ENCODE results near the gene TPT1. TPM values are rescaled to one million over a fixed set of nuclear protein-coding genes. Genes with fewer than 3 reads are reported as not detected.
A peak's percentile ranks its signal among the peaks of the same experiment; 100 is the strongest.

TPT1 gene
- total RNA-seq, 1 experiment from 2014 or later = 2,237 TPM

GRCh38 chr13:45331692-45332035 is 9.3 kb downstream of the TPT1 start:
- POLR2A ChIA-PET (ENCODE audit: unreplicated experiment) = interaction anchor here (0.5 to 1.5 kb wide), 3 partner anchors 8 to 1128 kb away, joined by 23 to 49 read pairs (median 28); partner anchors contain the start of gene TPT1
- no TSS peak for BruUV-seq (replicated peaks)
- no peaks in the 10 kb centered on the region for H3K9me2 ChIP-seq (ENCODE audit: insufficient read depth)
- H3K27me3 ChIP-seq (ENCODE audit: insufficient read depth, low read depth) = no peaks in the 10 kb centered on the region
- CTCF ChIA-PET = no interaction called here
- H3K4me1 ChIP-seq (replicated peaks; ENCODE audit: insufficient read depth) = peaks cover 83% of the 10 kb centered on the region
- peak overlapping the region; percentile 66 for H3K27ac ChIP-seq
- peaks cover 13% of the 10 kb centered on the region for H3K79me2 ChIP-seq (ENCODE audit: low read depth)
- no peak overlapping the region for H2AFZ ChIP-seq
- H3F3A ChIP-seq (ENCODE audit: insufficient read depth, low read depth) = peaks cover 94% of the 10 kb centered on the region
- H3K4me2 ChIP-seq = no peak overlapping the region
- H3K4me3 ChIP-seq = no peak overlapping the region
- H3K9me3 ChIP-seq (ENCODE audit: insufficient read depth, low read depth) = no peaks in the 10 kb centered on the region
- peaks cover 19% of the 10 kb centered on the region for H3K36me3 ChIP-seq (ENCODE audit: low read depth)
- H4K20me1 ChIP-seq (ENCODE audit: insufficient read depth) = peaks cover 36% of the 10 kb centered on the region
- DNase-seq = no peak
- intact Hi-C loops (cut with micrococcal nuclease; ENCODE audit: unreplicated experiment) = loop anchor here (2.0 to 5.0 kb wide), 3 partner anchors 36 to 131 kb away; partner anchors contain the start of gene COG3
- TF ChIP-seq EZH2 (IDR thresholded peaks at IDR 0.05; ENCODE audit: low read depth) = no peak
- no peak for TF ChIP-seq CTCF (conservative IDR thresholded peaks at IDR 0.05)

DNA sequence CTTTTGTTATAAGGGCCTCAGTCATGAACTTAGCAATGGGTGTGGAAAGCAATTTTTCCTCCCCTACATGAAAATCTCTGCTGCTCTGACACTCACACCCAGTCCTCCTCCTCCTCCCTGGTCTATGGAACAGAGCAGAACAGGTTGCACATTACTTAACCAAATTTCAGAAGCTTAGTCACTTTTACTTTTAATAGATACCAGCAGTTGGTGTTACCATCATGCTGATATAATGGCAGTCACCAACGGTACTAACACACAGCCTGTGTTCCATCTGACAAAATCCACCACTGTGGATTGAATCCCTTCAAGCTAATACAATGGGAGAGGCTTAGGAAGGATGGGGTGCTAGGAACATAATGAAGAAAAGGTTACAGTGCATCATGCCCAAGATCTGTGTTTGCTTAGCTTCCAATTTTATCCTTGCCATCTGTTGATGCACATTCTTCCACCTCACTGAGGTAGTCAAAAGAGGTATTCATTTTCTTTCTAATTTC is 9.8 kb downstream of the TPT1 start:
- Histone ChIP-seq H3K27me3 (ENCODE audit: insufficient read depth, low read depth) (no peaks in the 10 kb centered on the region), H3K27ac (peak overlapping the region; percentile 66; the same call in 1 of the 2 replicates), H3K9me3 (ENCODE audit: insufficient read depth, low read depth) (no peaks in the 10 kb centered on the region), H2AFZ (no peak overlapping the region), H3K79me2 (ENCODE audit: low read depth) (peaks cover 9% of the 10 kb centered on the region), H4K20me1 (ENCODE audit: insufficient read depth) (peaks cover 31% of the 10 kb centered on the region), H3K4me1 (replicated peaks; ENCODE audit: insufficient read depth) (peaks cover 80% of the 10 kb centered on the region), H3K36me3 (ENCODE audit: low read depth) (peaks cover 14% of the 10 kb centered on the region), H3K9me2 (ENCODE audit: insufficient read depth) (no peaks in the 10 kb centered on the region), H3K4me3 (no peak overlapping the region), H3F3A (ENCODE audit: insufficient read depth, low read depth) (peaks cover 91% of the 10 kb centered on the region), H3K4me2 (no peak overlapping the region)
- DNase-seq = no peak
- ChIA-PET POLR2A (ENCODE audit: unreplicated experiment) (interaction anchor here (0.5 to 1.5 kb wide), 2 partner anchors 10 to 1127 kb away, joined by 28 to 49 read pairs; partner anchors contain the start of gene TPT1), CTCF (no interaction called here)
- BruUV-seq (replicated peaks) = no TSS peak
- no peak for TF ChIP-seq CTCF (conservative IDR thresholded peaks at IDR 0.05)
- TF ChIP-seq EZH2 (IDR thresholded peaks at IDR 0.05; ENCODE audit: low read depth) = no peak
- intact Hi-C loops (cut with micrococcal nuclease; ENCODE audit: unreplicated experiment) = loop anchor here (5.0 kb wide), 2 partner anchors 36 to 131 kb away; partner anchors contain the start of gene COG3

GRCh38 chr13:45328661-45329111 is 12.3 kb downstream of the TPT1 start:
- ChIA-PET POLR2A (ENCODE audit: unreplicated experiment) (no interaction called here), CTCF (interaction anchor here (0.6 to 0.8 kb wide), 3 partner anchors 13 to 39 kb away, joined by 6 to 7 read pairs (median 7); no protein-coding TSS in a partner anchor)
- peaks cover 63% of the 10 kb centered on the region for H3K4me1 ChIP-seq (replicated peaks; ENCODE audit: insufficient read depth)
- TF ChIP-seq EZH2 (IDR thresholded peaks at IDR 0.05; ENCODE audit: low read depth) = no peak
- TF ChIP-seq CTCF (conservative IDR thresholded peaks at IDR 0.05) = no peak
- no peaks in the 10 kb centered on the region for H3K9me2 ChIP-seq (ENCODE audit: insufficient read depth)
- H3K4me3 ChIP-seq = no peak overlapping the region
- H3F3A ChIP-seq (ENCODE audit: insufficient read depth, low read depth) = peaks cover 76% of the 10 kb centered on the region
- no peaks in the 10 kb centered on the region for H3K9me3 ChIP-seq (ENCODE audit: insufficient read depth, low read depth)
- H2AFZ ChIP-seq = no peak overlapping the region
- H3K27ac ChIP-seq = no peak overlapping the region
- no TSS peak for BruUV-seq (replicated peaks)
- no peaks in the 10 kb centered on the region for H3K27me3 ChIP-seq (ENCODE audit: insufficient read depth, low read depth)
- intact Hi-C loops (cut with micrococcal nuclease; ENCODE audit: unreplicated experiment) = no loop called here
- H3K4me2 ChIP-seq = no peak overlapping the region
- no peak for DNase-seq
- H3K79me2 ChIP-seq (ENCODE audit: low read depth) = no peaks in the 10 kb centered on the region
- H4K20me1 ChIP-seq (ENCODE audit: insufficient read depth) = peaks cover 9% of the 10 kb centered on the region; the same call in 1 of the 2 replicates
- H3K36me3 ChIP-seq (ENCODE audit: low read depth) = no peaks in the 10 kb centered on the region
